ENCODE results near the gene SLC9A8.

DNA sequence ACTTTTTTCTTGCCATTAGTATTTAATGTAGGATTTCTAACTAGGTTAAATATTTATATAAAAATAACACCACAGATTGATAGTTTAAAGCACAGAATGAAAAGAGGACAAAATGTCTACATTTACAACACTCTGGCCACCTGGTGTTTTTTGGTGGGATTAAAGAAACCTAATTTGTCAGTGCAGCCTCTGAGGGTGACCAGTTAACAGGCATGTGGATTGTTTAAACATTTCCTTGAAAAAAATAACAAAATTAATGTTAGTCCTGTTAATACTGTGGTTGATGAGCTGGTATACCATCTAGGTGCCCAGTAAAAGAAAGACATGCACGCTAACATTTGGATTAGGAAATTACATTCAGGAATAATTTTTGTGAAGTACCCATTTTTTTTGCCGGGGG is 8.8 kb downstream of the SLC9A8 start:
- no peak for TF ChIP-seq POLR2AphosphoS5 (IDR thresholded peaks at IDR 0.05)
- TF ChIP-seq, protein P1, sequence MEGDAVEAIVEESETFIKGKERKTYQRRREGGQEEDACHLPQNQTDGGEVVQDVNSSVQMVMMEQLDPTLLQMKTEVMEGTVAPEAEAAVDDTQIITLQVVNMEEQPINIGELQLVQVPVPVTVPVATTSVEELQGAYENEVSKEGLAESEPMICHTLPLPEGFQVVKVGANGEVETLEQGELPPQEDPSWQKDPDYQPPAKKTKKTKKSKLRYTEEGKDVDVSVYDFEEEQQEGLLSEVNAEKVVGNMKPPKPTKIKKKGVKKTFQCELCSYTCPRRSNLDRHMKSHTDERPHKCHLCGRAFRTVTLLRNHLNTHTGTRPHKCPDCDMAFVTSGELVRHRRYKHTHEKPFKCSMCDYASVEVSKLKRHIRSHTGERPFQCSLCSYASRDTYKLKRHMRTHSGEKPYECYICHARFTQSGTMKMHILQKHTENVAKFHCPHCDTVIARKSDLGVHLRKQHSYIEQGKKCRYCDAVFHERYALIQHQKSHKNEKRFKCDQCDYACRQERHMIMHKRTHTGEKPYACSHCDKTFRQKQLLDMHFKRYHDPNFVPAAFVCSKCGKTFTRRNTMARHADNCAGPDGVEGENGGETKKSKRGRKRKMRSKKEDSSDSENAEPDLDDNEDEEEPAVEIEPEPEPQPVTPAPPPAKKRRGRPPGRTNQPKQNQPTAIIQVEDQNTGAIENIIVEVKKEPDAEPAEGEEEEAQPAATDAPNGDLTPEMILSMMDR (IDR thresholded peaks at IDR 0.05; ENCODE audit: poor library complexity, severe bottlenecking) = no peak

Data from neural cell (in vitro differentiated cells).